Measurements from ENCODE around the gene TNIK.
A peak's percentile ranks its signal among the peaks of the same experiment; 100 is the strongest.
"Not testable (repeated sequence)": the region's sequence is repeated elsewhere in the genome, so short reads cannot be mapped to it uniquely, and the experiment has no call there.

The TNIK gene

DNA sequence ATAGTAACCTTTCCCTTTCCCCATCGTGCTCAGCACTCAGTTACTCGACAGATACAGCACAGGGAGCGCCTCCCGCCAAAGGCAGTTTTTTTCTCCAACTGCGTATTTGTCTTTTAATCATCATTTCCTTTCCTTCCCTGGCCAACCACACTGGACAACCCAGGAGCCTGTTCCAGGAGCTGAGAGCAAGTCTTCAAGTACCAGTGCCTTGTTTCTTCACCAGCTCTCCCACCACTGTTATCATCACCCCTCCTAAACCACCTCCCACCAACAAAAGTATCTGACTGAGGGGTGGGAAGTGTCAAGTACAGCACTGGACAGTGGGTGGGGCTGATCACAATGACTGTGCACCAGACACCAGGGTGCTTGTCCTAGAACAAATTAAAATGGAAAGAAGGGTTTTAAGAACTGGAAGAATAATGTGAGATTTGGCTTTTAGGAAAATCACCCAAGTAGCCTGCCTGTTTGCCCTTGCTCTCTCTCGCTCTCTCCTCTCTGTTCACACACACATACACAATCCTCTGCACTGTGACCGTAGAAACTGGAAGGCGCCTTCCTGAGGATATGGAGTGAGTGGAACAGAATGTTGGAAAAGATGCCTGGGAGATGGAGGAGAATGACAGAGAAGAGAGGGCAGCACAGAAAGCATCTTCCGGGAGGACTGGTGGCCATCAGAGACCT, 126.3 kb downstream of the TNIK start:
- no peak for DNase-seq

DNA sequence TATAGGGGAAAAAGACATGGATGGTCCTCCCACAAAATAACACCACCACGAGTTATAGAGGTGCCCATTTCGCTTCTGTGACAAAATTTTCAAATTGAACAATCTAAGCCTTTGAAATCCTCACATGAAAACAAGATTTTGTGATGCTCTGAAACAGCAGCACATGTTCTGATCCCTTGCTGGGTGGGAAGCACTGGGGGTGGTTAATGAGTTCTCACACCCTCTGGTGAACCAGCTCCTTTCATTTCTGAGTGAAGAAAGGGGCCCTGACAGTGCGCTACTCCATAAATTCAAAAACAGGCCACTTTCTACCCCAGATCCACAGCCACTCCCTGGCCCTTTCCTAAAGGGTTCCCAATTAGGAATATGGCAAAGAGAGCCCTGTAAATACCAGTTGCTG, 129.3 kb downstream of the TNIK start:
- no peak for DNase-seq

GRCh38 chr3:171329746-171330145, 130.5 kb downstream of the TNIK start:
- no peak for DNase-seq

GRCh38 chr3:171328419-171329082, 131.7 kb downstream of the TNIK start:
- peak; percentile 59 for DNase-seq

DNA sequence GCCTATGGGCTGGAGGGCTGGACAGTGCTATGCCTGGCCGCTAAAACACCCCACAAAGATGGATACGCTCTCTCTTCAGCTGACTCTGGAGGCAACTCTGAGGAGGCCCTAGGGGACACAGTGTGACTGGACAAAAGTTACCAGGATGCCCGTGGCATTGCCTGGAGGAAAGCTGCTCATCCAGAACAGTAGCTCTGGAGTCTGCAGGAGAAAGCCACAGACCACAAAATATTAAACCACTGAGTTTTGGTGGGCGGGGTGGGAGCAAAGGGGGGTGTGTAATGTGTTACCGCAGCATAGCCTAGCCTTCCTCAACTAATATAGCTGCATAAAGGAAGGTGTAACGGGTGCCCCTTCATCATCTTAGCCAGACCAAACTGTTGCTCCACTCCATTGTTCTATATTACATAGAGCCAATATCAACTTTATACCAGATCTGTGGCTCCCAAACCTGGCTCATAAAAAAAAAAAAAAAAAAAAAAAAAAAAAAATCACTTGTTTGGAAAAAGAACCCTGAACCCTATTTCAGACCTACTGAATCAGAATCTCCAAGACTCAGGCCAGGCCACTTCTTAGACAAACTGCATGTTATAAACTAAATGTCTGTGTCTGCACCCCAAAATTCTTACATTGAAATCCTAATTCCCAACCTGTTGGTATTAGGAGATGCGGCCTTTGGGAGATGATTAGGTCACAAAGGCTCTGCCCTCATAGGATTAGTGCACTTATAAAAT, 132.6 kb downstream of the TNIK start:
- DNase-seq, result no peak

DNA sequence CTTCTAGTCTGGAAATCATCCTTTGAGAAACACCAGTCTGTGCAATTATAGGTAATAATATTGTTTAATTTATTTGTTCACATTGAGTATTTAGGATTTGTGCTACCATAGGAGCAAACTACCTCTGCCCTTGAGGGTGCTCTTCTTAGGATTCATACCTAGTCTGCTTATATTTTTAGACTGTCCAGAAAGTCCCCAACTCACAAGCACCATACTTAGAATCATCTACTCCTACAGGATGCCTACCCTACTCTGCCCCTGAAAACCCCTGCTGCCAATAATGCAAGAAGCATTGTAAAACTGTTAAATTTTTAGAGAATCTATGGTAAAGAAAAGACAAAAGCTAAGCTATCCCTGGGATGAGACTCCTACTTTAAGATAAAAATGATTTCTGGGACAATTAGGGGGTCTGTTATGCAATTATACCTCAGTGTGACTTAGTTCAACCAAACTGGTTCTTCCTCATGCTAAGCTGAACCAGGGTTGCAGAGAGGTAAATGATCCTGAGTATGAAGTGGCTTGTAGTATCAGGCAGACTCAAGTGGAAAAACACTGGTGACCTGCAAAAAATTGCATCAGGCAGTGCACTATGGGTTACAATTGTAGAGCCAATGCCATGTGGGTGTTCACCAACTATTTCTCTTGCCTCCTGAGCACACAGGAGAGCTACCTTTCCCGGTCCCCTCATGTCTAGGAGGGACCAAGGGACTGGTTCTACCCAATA, 133.3 kb downstream of the TNIK start:
- DNase-seq, result no peak

DNA sequence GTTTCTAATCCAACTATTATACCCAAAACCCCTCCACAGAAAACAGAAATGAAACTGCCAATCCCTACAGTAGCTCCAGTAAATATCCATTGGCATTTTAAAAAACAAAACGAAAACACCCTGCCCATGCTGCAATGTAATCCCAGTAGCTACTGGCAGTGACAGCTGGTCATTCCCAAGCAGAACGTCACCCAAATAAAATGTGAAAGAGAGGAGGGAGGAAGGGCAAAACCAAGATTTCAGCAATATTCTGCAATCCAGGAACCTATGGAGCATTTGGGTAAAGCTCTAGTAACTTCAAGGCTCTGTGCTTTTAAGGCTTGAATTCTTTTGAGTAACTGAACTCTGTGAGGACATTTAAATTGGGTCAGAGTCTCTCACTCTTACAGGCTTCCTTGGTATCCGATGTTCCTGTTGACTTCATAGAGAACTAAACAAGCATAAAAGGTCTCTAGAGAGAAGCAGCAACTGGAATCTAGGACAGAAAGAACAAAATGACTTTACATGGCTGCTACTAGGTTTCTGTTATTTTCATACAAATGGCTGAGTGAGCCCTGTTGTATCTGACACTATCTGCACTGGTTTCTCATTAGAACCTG, 136.2 kb downstream of the TNIK start:
- peak; percentile 37 for DNase-seq

- peak; percentile 45 for DNase-seq
Measured at GRCh38 chr3:171321559-171322360, 138.4 kb downstream of the TNIK start.

DNA sequence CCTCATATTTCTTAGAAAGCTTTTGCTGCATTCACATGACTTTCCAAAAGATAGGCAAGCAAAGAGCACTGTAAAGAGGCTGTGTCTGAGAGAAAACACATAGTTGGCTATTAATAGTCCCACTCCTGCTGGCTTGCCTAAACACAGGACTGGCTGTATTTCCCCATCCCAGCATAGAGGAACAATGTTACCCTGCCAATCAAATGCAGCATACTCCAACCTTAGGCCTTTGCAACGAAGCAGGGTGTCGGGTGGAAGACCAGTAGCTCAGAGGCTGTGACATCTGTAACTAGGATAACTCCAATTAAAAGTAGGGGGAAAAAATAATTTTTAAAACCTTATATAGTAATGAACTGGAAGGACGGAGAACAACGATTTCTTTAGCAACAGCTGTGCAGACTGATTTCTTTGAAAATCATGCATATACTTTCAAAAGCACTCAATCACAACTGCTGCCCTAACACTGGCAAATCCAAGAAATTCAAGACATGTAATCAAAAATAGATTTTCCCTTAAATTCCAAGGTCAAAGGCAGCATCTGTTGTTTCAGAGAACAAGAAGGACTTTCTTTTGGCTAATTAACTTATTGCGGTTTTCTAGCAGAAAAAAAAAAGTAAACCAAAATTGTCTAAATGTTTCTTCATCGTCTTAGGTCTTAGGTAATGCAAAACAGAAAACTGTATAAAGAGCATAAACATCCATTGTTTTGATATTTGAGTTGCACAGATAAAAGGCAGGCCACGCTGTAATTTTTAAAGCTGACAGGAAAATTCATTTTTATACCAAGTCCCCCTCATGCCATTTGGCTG, 139.3 kb downstream of the TNIK start:
- DNase-seq, result peak; percentile 47

DNA sequence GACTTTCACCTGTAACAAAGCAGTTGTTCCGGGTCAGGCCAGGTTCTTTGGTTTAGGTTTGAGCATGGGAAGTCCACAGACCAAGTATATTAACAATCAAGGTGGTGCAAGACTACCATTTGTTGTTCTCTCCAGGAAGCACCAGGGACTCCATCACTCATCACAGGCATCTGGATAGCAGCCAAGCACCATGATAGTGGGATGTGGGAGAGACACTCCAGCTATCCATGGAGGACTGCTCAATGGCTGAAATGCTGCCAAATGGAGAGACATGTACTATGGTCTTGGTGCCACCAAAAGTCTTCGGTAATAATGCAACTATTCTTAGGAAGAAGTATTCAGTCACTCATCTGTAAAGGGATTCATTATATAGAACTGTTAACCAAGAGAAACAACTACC, 143.0 kb downstream of the TNIK start:
- DNase-seq, result no peak

- DNase-seq, result no peak
Measured at GRCh38 chr3:171315919-171316318, 144.3 kb downstream of the TNIK start.

GRCh38 chr3:171315101-171315500, 145.1 kb downstream of the TNIK start:
- DNase-seq, result no peak

GRCh38 chr3:171314341-171314740, 145.9 kb downstream of the TNIK start:
- DNase-seq, result no peak

- DNase-seq, result no peak
Measured at GRCh38 chr3:171313702-171314101, 146.5 kb downstream of the TNIK start.

- DNase-seq, result no peak
Measured at GRCh38 chr3:171312741-171313140, 147.5 kb downstream of the TNIK start.

- no peak for DNase-seq
Measured at GRCh38 chr3:171311784-171312183, 148.4 kb downstream of the TNIK start.

GRCh38 chr3:171309906-171310359, 150.3 kb downstream of the TNIK start:
- DNase-seq, result peak; percentile 23

- DNase-seq, result no peak
Measured at GRCh38 chr3:171307988-171308387, 152.2 kb downstream of the TNIK start.

- no peak for DNase-seq
Measured at GRCh38 chr3:171307046-171307585, 153.1 kb downstream of the TNIK start.

DNA sequence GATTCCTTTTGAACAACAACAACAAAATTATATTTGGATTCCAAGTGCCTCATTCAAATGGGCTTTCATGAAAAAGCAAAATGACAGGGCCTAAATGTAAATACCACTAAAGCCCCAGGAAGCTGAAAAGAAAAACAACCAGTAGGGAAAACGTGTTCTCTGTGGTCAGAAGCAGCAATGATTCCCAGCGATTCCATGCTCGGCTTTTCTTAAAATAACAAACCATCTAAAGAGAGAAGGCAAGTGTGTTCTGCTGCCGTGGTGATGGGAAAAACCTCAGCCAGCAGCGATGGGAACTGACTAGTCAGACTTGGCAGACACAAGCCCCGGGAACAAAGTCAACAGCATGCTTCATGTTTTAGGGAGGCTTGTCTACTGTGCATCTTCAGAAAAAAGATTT, 153.6 kb downstream of the TNIK start:
- no peak for DNase-seq

- DNase-seq, result not testable (repeated sequence)
Measured at GRCh38 chr3:171305823-171306222, 154.4 kb downstream of the TNIK start.

All from inflammatory macrophage treated with lipopolysaccharide for 4 hours (primary cell).